H1 (cell line): Measurements from ENCODE around the gene CIZ1. TPM values are rescaled to one million over a fixed set of nuclear protein-coding genes. Genes with fewer than 3 reads are reported as not detected.

Source experiments
- CTCF ChIA-PET: fragments of 300-600 bp; sonication (Branson Sonifier 250); formaldehyde crosslinking; loops from one replicate; lab custom pipeline; 2021; ENCODE audit not compliant: partially characterized antibody; lab: Charles Lee
- POLR2A ChIA-PET: fragments of 300-600 bp; sonication (Branson Sonifier 250); formaldehyde crosslinking; loops from one replicate; lab custom pipeline; 2021; ENCODE audit warnings: inconsistent platforms; ENCODE audit not compliant: partially characterized antibody; lab: Charles Lee
- DNase-seq, 2 experiments: peaks; one replicate each; pipeline versions ENCODE4 v3.0.0 to v3.0.0-alpha.2; 2010 to 2022; ENCODE audit warnings: low spot score in 2 of 2, low read depth in 1 of 2, mixed read lengths in 1 of 2
- FAIRE-seq: peaks from 2 replicates; lab custom pipeline; 2011; peaks lifted over from hg19 to GRCh38; lab: Jason Lieb, UNC
- H2AFZ ChIP-seq: 2 replicates; pipeline ENCODE4 v1.8.1; 2012; ENCODE audit warnings: low read length, inconsistent platforms
- H2AK5ac ChIP-seq: 2 replicates; pipeline ENCODE4 v1.6.1; 2013; ENCODE audit warnings: low read depth, low read length
- H2BK120ac ChIP-seq: replicated peaks from 2 replicates; pipeline ENCODE3; 2013; ENCODE audit warnings: low read depth, low read length, inconsistent platforms
- H2BK12ac ChIP-seq: 2 replicates; pipeline ENCODE4 v1.6.1; 2013; ENCODE audit warnings: low read depth, low read length
- H2BK15ac ChIP-seq: 2 replicates; pipeline ENCODE4 v1.6.1; 2013; ENCODE audit warnings: low read length
- H2BK20ac ChIP-seq: 2 replicates; pipeline ENCODE4 v1.6.1; 2013; ENCODE audit warnings: low read length
- H2BK5ac ChIP-seq: 2 replicates; pipeline ENCODE4 v1.6.1; 2013; ENCODE audit warnings: low read depth, low read length
- H3K14ac ChIP-seq: 2 replicates; pipeline ENCODE4 v1.6.1; 2013; ENCODE audit warnings: inconsistent platforms; ENCODE audit not compliant: insufficient read length
- H3K18ac ChIP-seq: 2 replicates; pipeline ENCODE4 v1.6.1; 2013; ENCODE audit warnings: low read length; ENCODE audit errors: extremely low read depth
- H3K23ac ChIP-seq: 2 replicates; pipeline ENCODE4 v1.6.1; 2013; ENCODE audit warnings: inconsistent platforms; ENCODE audit not compliant: insufficient read length
- H3K23me2 ChIP-seq: 2 replicates; pipeline ENCODE4 v1.6.1; 2013; ENCODE audit warnings: low read depth, low read length
- H3K27ac ChIP-seq: 2 replicates; pipeline ENCODE4 v1.6.1; 2011; ENCODE audit warnings: low read depth, low read length, inconsistent platforms
- H3K27me3 ChIP-seq, 4 experiments: replicated peaks in 1 of 4; 1 replicate in 1 of 4; 2 replicates in 3 of 4; pipeline versions ENCODE4 v1.6.1 to v1.8.1; 2011 to 2013; ENCODE audit warnings: low read length in 3 of 4, mild to moderate bottlenecking in 3 of 4, inconsistent platforms in 2 of 4, mixed read lengths in 2 of 4, moderate library complexity in 1 of 4; ENCODE audit not compliant: control insufficient read depth in 3 of 4, insufficient read depth in 3 of 4; ENCODE audit errors: extremely low read depth in 1 of 4
- H3K36me3 ChIP-seq, 4 experiments: 2 replicates each; pipeline versions ENCODE4 v1.6.1 to v1.8.1; 2011 to 2013; ENCODE audit warnings: mild to moderate bottlenecking in 4 of 4, low read length in 3 of 4, moderate library complexity in 2 of 4, control low read depth in 1 of 4, inconsistent platforms in 1 of 4; ENCODE audit not compliant: insufficient read depth in 4 of 4, control insufficient read depth in 2 of 4
- H3K4ac ChIP-seq: replicated peaks from 2 replicates; pipeline ENCODE3; 2013; ENCODE audit warnings: low read length, low read depth, mixed read lengths, inconsistent platforms; ENCODE audit not compliant: insufficient read length
- H3K4me1 ChIP-seq, 4 experiments: replicated peaks in 1 of 4; 1 replicate in 1 of 4; 2 replicates in 3 of 4; pipeline versions ENCODE4 v1.6.1 to v1.8.1; 2011 to 2013; ENCODE audit warnings: low read length in 3 of 4, inconsistent platforms in 2 of 4, mixed read lengths in 1 of 4; ENCODE audit not compliant: insufficient read depth in 4 of 4, control insufficient read depth in 3 of 4
- H3K4me2 ChIP-seq, 2 experiments: 2 replicates each; pipeline versions ENCODE4 v1.6.1 to v1.8.1; 2011 to 2013; ENCODE audit warnings: low read depth in 2 of 2, low read length in 2 of 2, control low read depth in 1 of 2, inconsistent platforms in 1 of 2, mild to moderate bottlenecking in 1 of 2; ENCODE audit not compliant: insufficient read depth in 1 of 2
- H3K4me3 ChIP-seq, 4 experiments: fragments of 200-600, 300-600 bp in 1 of 4; sonication (generic), shearing (Covaris generic), sonication (Bioruptor Twin) in 1 of 4; 2 replicates each; pipeline versions ENCODE4 v1.5.1 to v1.8.1; 2011 to 2016; ENCODE audit warnings: low read length in 4 of 4, low read depth in 3 of 4, control low read depth in 2 of 4, inconsistent platforms in 2 of 4, mild to moderate bottlenecking in 2 of 4, mixed read lengths in 1 of 4, moderate library complexity in 1 of 4; ENCODE audit not compliant: insufficient read depth in 2 of 4; ENCODE audit errors: extremely low read depth in 1 of 4
- H3K56ac ChIP-seq: replicated peaks from 2 replicates; pipeline ENCODE3; 2013; ENCODE audit warnings: low read depth, mild to moderate bottlenecking, mixed read lengths, low read length, inconsistent platforms; ENCODE audit not compliant: insufficient read length
- H3K79me1 ChIP-seq: 2 replicates; pipeline ENCODE4 v1.6.1; 2013; ENCODE audit warnings: low read depth, low read length, control low read depth
- H3K79me2 ChIP-seq, 2 experiments: 2 replicates each; pipeline versions ENCODE4 v1.6.1 to v1.8.1; 2012 to 2013; ENCODE audit warnings: low read length in 2 of 2, mild to moderate bottlenecking in 2 of 2, inconsistent platforms in 1 of 2; ENCODE audit not compliant: insufficient read depth in 2 of 2, control insufficient read depth in 1 of 2
- H3K9ac ChIP-seq, 4 experiments: replicated peaks in 1 of 4; 1 replicate in 1 of 4; 2 replicates in 3 of 4; pipeline versions ENCODE4 v1.6.1 to v1.8.1; 2011 to 2013; ENCODE audit warnings: low read depth in 3 of 4, low read length in 3 of 4, control low read depth in 2 of 4, mild to moderate bottlenecking in 2 of 4, moderate library complexity in 2 of 4, inconsistent platforms in 1 of 4; ENCODE audit errors: extremely low read depth in 1 of 4
- H3K9me3 ChIP-seq, 2 experiments: 2 replicates each; pipeline versions ENCODE4 v1.6.1 to v1.8.1; 2012 to 2013; ENCODE audit warnings: mild to moderate bottlenecking in 2 of 2, moderate library complexity in 2 of 2, control low read depth in 1 of 2, inconsistent platforms in 1 of 2, low read depth in 1 of 2, low read length in 1 of 2, mixed read lengths in 1 of 2; ENCODE audit not compliant: insufficient read depth in 2 of 2
- H4K20me1 ChIP-seq, 2 experiments: replicated peaks in 1 of 2; 2 replicates each; pipeline versions ENCODE3 to v1.8.1; 2011 to 2013; ENCODE audit warnings: inconsistent platforms in 2 of 2, low read length in 2 of 2, mild to moderate bottlenecking in 1 of 2; ENCODE audit not compliant: insufficient read depth in 2 of 2, control insufficient read depth in 1 of 2
- H4K5ac ChIP-seq: 2 replicates; pipeline ENCODE4 v1.6.1; 2013; ENCODE audit warnings: low read length, low read depth, mixed read lengths, inconsistent platforms; ENCODE audit not compliant: insufficient read length
- H4K8ac ChIP-seq: 2 replicates; pipeline ENCODE4 v1.8.0; 2013; ENCODE audit warnings: mild to moderate bottlenecking, moderate library complexity, low read length, inconsistent platforms; ENCODE audit not compliant: insufficient read depth; ENCODE audit errors: extremely low read depth
- H4K91ac ChIP-seq: replicated peaks from 2 replicates; pipeline ENCODE3; 2013; ENCODE audit warnings: low read length, mixed read lengths, inconsistent platforms; ENCODE audit not compliant: insufficient read length
- BCL11A ChIP-seq, 2 experiments: IDR thresholded peaks; one replicate each; pipeline ENCODE4 v1.6.1; 2011; ENCODE audit warnings: low read depth in 2 of 2, low read length in 2 of 2, mild to moderate bottlenecking in 2 of 2
- CBX8 ChIP-seq: fragments of 300-800, 300-1000 bp; sonication (generic); IDR thresholded peaks from 2 replicates; pipeline ENCODE4 v1.7.1; 2016; ENCODE audit warnings: low read depth, low read length, borderline replicate concordance
- CHD1 ChIP-seq: IDR thresholded peaks from 2 replicates; pipeline ENCODE4 v1.6.1; 2012; ENCODE audit warnings: low read depth, low read length, improper control_type of control experiment
- HDAC2 ChIP-seq, 2 experiments: fragments of 300-600 bp in 1 of 2; sonication (generic) in 1 of 2; IDR thresholded peaks; 2 replicates each; pipeline ENCODE4 v1.6.1; 2011 to 2012; ENCODE audit warnings: low read depth in 2 of 2, low read length in 2 of 2, mild to moderate bottlenecking in 2 of 2, moderate library complexity in 2 of 2, borderline replicate concordance in 1 of 2, inconsistent platforms in 1 of 2
- RNF2 ChIP-seq: fragments of 200-900, 300-1000 bp; sonication (generic); IDR thresholded peaks from 2 replicates; pipeline ENCODE4 v1.7.1; 2016; ENCODE audit warnings: borderline replicate concordance, low read depth, mild to moderate bottlenecking, antibody characterized with exemption, low read length; ENCODE audit not compliant: poor library complexity, severe bottlenecking; ENCODE audit errors: missing control alignments
- SRF ChIP-seq: IDR thresholded peaks from 2 replicates; pipeline ENCODE4 v1.6.1; 2011; ENCODE audit warnings: mild to moderate bottlenecking, low read depth, low read length, moderate library complexity
- TBP ChIP-seq: IDR thresholded peaks from 2 replicates; pipeline ENCODE4 v1.6.1; 2011; ENCODE audit warnings: low read depth, low read length, improper control_type of control experiment
- WGBS, 2 experiments: shearing (Covaris generic) in 1 of 2; methylation state at CpG; one replicate each; pipeline versions ENCODE4 v1.1.6 to v1.1.7; 2013 to 2015; ENCODE audit warnings: low lambda C conversion rate in 2 of 2, mixed read lengths in 2 of 2, inconsistent platforms in 1 of 2, low coverage in 1 of 2, missing lambda C conversion rate in 1 of 2; ENCODE audit not compliant: insufficient replicate concordance in 2 of 2, insufficient coverage in 1 of 2, insufficient read length in 1 of 2; ENCODE audit errors: extremely low coverage in 1 of 2, missing lambda C conversion rate in 1 of 2; 5-methylcytosine and 5-hydroxymethylcytosine counted together
- polyA plus RNA-seq, 7 experiments: library from polyadenylated mRNA; depleted of rRNA in 3 of 7; stranded (reverse) in 5 of 7; unstranded in 2 of 7; fragments of >200 nt in 5 of 7; fragments of 200-250 nt in 2 of 7; gene quantifications; 1 replicate in 5 of 7; 2 replicates in 1 of 7; 4 replicates in 1 of 7; pipeline versions ENCODE4 v1.2.1 to v1.2.3, GENCODE V29; 2011 to 2013; ENCODE audit warnings: missing spikeins in 2 of 7, mixed read lengths in 2 of 7
- total RNA-seq: library from RNA; stranded (reverse); fragmentation: NEBNext Ultra II Directional; extraction: Animal tissue kit (Norgen Biotek cat#: 25700); gene quantifications from 2 replicates; pipeline ENCODE4 v1.2.1, GENCODE V29; 2021

Gene CIZ1
- total and polyA plus RNA-seq, 2 of the 8 experiments (the other 6 are each of a cell fraction or from before 2014, with no cell fraction given), result 66.0 to 107 TPM

GRCh38 chr9:128116104-128117083, 75.0 kb downstream of the CIZ1 start:
- peaks cover 3 to 13% of the 10 kb centered on the region in 2 experiments for H4K20me1 ChIP-seq
- peaks cover 0 to 7% (median 1%) of the 10 kb centered on the region in 4 experiments; a peak in 4 of 8 replicates for H3K36me3 ChIP-seq
- no peak overlapping the region for H3K9ac ChIP-seq
- FAIRE-seq (no peak), DNase-seq (no peak)
- no peak overlapping the region for H3K27ac ChIP-seq
- H3K27me3 ChIP-seq, result no peaks in the 10 kb centered on the region
- H2AFZ ChIP-seq, result no peak overlapping the region
- no peak overlapping the region for H3K23ac ChIP-seq
- H4K5ac ChIP-seq, result no peak overlapping the region
- no peaks in the 10 kb centered on the region for H3K9me3 ChIP-seq
- no peak overlapping the region for H4K91ac ChIP-seq
- H3K23me2 ChIP-seq, result no peaks in the 10 kb centered on the region
- H2BK120ac ChIP-seq, result no peak overlapping the region
- WGBS, 2 experiments, result 94% methylated on average over 16 of the region's 16 CpGs; no CpG with 5 or more reads in 1 of the 2 experiments
- peaks cover 0 to 4% (median under 1%) of the 10 kb centered on the region in 4 experiments; a peak in 3 of 7 replicates for H3K4me1 ChIP-seq
- ChIA-PET POLR2A (interaction anchor here (0.6 to 5.9 kb wide), 6 partner anchors 10 to 547 kb away, joined by 3 to 119 read pairs (median 4); partner anchors contain the start of genes NAIF1 and PTGES2), CTCF (interaction anchor here (0.5 to 9.1 kb wide), 18 partner anchors 9 to 195 kb away, joined by 3 to 114 read pairs (median 9); partner anchors contain the start of genes NAIF1, PTGES2 and SLC25A25)
- H3K79me2 ChIP-seq, result no peaks in the 10 kb centered on the region
- no peak overlapping the region for H3K14ac ChIP-seq
- no peak overlapping the region for H4K8ac ChIP-seq
- no peak overlapping the region for H2BK5ac ChIP-seq
- no peak overlapping the region for H2BK12ac ChIP-seq
- H2AK5ac ChIP-seq, result no peak overlapping the region
- no peak overlapping the region for H3K4me2 ChIP-seq
- no peak overlapping the region for H3K4me3 ChIP-seq
- H2BK15ac ChIP-seq, result no peak overlapping the region
- TF ChIP-seq TBP (no peak), CHD1 (no peak), HDAC2 (IDR thresholded peaks at IDR 0.05; ENCODE audit: borderline replicate concordance in 1 of 2, low read depth in 2 of 2, low read length in 2 of 2) (no peak), CBX8 (no peak), BCL11A (IDR thresholded peaks at IDR 0.05; ENCODE audit: low read depth in 2 of 2, low read length in 2 of 2) (no peak), SRF (no peak), RNF2 (no peak)
- TF ChIP-seq, all 59 proteins: peak for 0
- Histone ChIP-seq H3K56ac (no peak overlapping the region), H3K4ac (no peak overlapping the region), H3K18ac (no peak overlapping the region), H2BK20ac (no peak overlapping the region), H3K79me1 (no peaks in the 10 kb centered on the region)
